PFSK-1 (cell line): ENCODE results near the gene NAA40.

ENCODE experiments used
- FOXP2 ChIP-seq: optimal IDR thresholded peaks from 2 replicates; pipeline ENCODE3; 2011; ENCODE audit warnings: borderline replicate concordance, control low read depth, inconsistent platforms; ENCODE audit not compliant: insufficient read depth; ENCODE audit errors: extremely low read length, extremely low read depth
- POLR2AphosphoS5 ChIP-seq: IDR thresholded peaks from 2 replicates; pipeline ENCODE4 v1.6.1; 2012; ENCODE audit warnings: low read depth, mild to moderate bottlenecking, control low read depth, low read length, moderate library complexity
- REST ChIP-seq, 2 experiments: IDR thresholded peaks; 2 replicates each; pipeline versions ENCODE4 v1.6.1 to v1.8.0; 2011 to 2012; ENCODE audit warnings: low read depth in 2 of 2, low read length in 2 of 2, control low read depth in 1 of 2, inconsistent platforms in 1 of 2, mild to moderate bottlenecking in 1 of 2, moderate library complexity in 1 of 2; ENCODE audit not compliant: insufficient read depth in 1 of 2
- SIN3A ChIP-seq: IDR thresholded peaks from 2 replicates; pipeline ENCODE4 v1.6.1; 2012; ENCODE audit warnings: mild to moderate bottlenecking, low read length, moderate library complexity, borderline replicate concordance; ENCODE audit not compliant: insufficient read depth

GRCh38 chr11:63914896-63915691, 23.7 kb upstream of the NAA40 start:
- TF ChIP-seq REST (IDR thresholded peaks at IDR 0.05; ENCODE audit: insufficient read depth in 1 of 2, low read depth in 2 of 2, low read length in 2 of 2) (no peak), SIN3A (no peak), POLR2AphosphoS5 (no peak), FOXP2 (no peak)
